Measurements from ENCODE around the gene ENC1. TPM values are rescaled to one million over a fixed set of nuclear protein-coding genes. Genes with fewer than 3 reads are reported as not detected.

ENC1 gene
- total RNA-seq, 2 experiments from 2014 or later, result 2.2 to 3.4 TPM

DNA sequence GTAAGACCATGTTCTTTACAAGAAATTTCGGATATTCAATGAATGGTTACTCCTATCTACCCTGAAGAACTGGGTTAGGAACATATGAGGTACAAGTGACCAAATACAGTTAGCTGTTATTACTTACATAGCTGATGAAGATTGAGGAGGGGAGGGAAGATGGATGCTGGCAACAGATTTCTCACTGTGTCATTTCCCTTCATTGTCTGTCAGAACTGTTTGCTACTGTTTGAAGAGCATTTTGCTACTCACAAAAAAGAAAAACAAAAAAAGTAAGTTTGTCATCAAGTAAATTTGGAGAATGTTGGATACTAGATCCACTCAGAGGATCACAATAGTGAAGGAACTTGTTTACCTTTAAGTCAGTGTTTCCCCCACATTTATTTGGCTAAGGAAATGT is 53.7 kb downstream of the ENC1 start:
- no peak overlapping the region for H3K4me3 Mint-ChIP-seq
- H3K27ac Mint-ChIP-seq, result no peak overlapping the region
- H3K9me3 Mint-ChIP-seq, result no peaks in the 10 kb centered on the region
- peaks cover 4% of the 10 kb centered on the region for H3K4me1 Mint-ChIP-seq
- DNase-seq, result no peak
- CTCF ChIA-PET, result interaction anchor here (0.6 to 1.1 kb wide), 2 partner anchors 11 to 250 kb away, joined by 3 read pairs; no protein-coding TSS in a partner anchor
- POLR2A ChIA-PET, result no interaction called here
- peaks cover 16% of the 10 kb centered on the region for H3K27me3 Mint-ChIP-seq
- H3K36me3 Mint-ChIP-seq (ENCODE audit: low read depth), result no peaks in the 10 kb centered on the region

DNA sequence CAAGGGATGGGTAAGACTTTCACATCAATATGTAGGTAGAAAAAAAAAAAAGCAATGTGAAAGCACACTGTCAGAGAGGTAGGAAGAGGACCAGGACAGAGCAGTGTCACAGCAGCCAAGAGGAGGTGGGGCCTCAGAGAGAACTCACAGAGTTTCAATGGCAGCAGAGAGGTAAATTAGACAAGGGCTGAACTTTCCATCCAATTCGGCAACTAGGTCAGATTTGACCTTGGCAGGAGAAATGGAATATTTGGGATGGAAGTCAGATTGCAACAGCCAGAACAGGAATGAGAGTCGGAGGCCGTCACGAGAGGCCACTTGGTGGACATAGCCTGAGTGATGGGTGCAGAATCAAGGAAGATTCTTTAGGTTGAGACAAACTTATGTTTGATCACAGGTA is 57.7 kb downstream of the ENC1 start:
- Mint-ChIP-seq H3K27ac (no peak overlapping the region), H3K36me3 (ENCODE audit: low read depth) (no peaks in the 10 kb centered on the region), H3K9me3 (no peaks in the 10 kb centered on the region), H3K4me1 (peaks cover 26% of the 10 kb centered on the region), H3K27me3 (peaks cover 6% of the 10 kb centered on the region), H3K4me3 (no peak overlapping the region)
- ChIA-PET CTCF (no interaction called here), POLR2A (no interaction called here)
- no peak for DNase-seq

DNA sequence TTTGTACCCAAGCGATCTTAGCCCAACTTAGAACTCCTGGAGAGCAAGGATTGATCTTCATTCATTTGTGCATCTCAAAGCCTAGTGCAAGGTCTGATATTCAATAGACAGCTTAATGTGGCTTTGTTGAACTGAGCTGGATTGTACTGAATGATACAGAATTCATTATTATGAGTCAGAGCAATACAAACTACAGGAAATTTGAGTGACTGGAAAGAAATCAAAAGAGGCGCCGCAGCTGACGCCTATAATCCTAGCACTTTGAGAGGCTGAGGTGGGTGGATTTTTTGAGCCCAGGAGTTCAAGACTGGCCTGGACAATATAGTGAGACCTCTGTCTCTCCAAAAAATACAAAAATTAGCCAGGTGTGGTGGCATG is 58.6 kb downstream of the ENC1 start:
- no peaks in the 10 kb centered on the region for H3K36me3 Mint-ChIP-seq (ENCODE audit: low read depth)
- POLR2A ChIA-PET, result no interaction called here
- DNase-seq, result no peak
- H3K27me3 Mint-ChIP-seq, result peaks cover 6% of the 10 kb centered on the region
- H3K27ac Mint-ChIP-seq, result no peak overlapping the region
- CTCF ChIA-PET, result no interaction called here
- H3K4me3 Mint-ChIP-seq, result no peak overlapping the region
- H3K4me1 Mint-ChIP-seq, result peaks cover 33% of the 10 kb centered on the region
- H3K9me3 Mint-ChIP-seq, result peaks cover 3% of the 10 kb centered on the region

GRCh38 chr5:74580729-74581109 is 59.8 kb downstream of the ENC1 start:
- H3K9me3 Mint-ChIP-seq, result peaks cover 3% of the 10 kb centered on the region
- H3K27me3 Mint-ChIP-seq, result peaks cover 6% of the 10 kb centered on the region
- H3K4me3 Mint-ChIP-seq, result no peak overlapping the region
- H3K36me3 Mint-ChIP-seq (ENCODE audit: low read depth), result peaks cover 2% of the 10 kb centered on the region
- no peak overlapping the region for H3K27ac Mint-ChIP-seq
- peaks cover 45% of the 10 kb centered on the region for H3K4me1 Mint-ChIP-seq
- no peak for DNase-seq
- ChIA-PET CTCF (interaction anchor here (1.1 kb wide), 1 partner anchor 10 kb away, joined by 3 read pairs; no protein-coding TSS in a partner anchor), POLR2A (no interaction called here)

- Mint-ChIP-seq H3K27ac (peak overlapping the region; percentile 82), H3K9me3 (peaks cover 3% of the 10 kb centered on the region), H3K27me3 (peaks cover 3% of the 10 kb centered on the region), H3K36me3 (ENCODE audit: low read depth) (peaks cover 4% of the 10 kb centered on the region), H3K4me1 (peaks cover 43% of the 10 kb centered on the region), H3K4me3 (peak overlapping the region; percentile 43)
- CTCF ChIA-PET, result interaction anchor here (0.8 kb wide), 1 partner anchor 61 kb away, joined by 4 read pairs; the partner anchor contains the start of gene ENC1
- POLR2A ChIA-PET, result no interaction called here
- DNase-seq, result peak; percentile 74
Measured at GRCh38 chr5:74579215-74579614, 61.3 kb downstream of the ENC1 start.

GRCh38 chr5:74578356-74579044 is 62.0 kb downstream of the ENC1 start:
- no peaks in the 10 kb centered on the region for H3K27me3 Mint-ChIP-seq
- POLR2A ChIA-PET, result no interaction called here
- H3K36me3 Mint-ChIP-seq (ENCODE audit: low read depth), result peaks cover 4% of the 10 kb centered on the region
- peaks cover 43% of the 10 kb centered on the region for H3K4me1 Mint-ChIP-seq
- CTCF ChIA-PET, result no interaction called here
- H3K4me3 Mint-ChIP-seq, result peak overlapping the region; percentile 43
- peaks cover 3% of the 10 kb centered on the region for H3K9me3 Mint-ChIP-seq
- DNase-seq, result no peak
- peak overlapping the region; percentile 82 for H3K27ac Mint-ChIP-seq

Other genes starting within 250 kb of the ENC1 start
- gene HEXB, start 44.5 kb upstream of the ENC1 start, total RNA-seq, result 10 to 100 TPM; 71.4 to 73.3 TPM
- 10 to 100 TPM; 24.0 to 24.3 TPM for gene GFM2, start 126.4 kb upstream of the ENC1 start, total RNA-seq
- gene NSA2, start 126.5 kb upstream of the ENC1 start, total RNA-seq, result 100 to 1,000 TPM; 130 to 160 TPM
- 1 to 10 TPM; 3.1 to 3.6 TPM for gene FAM169A, start 225.7 kb upstream of the ENC1 start, total RNA-seq

Measured in activated CD4-positive, alpha-beta T cell treated with anti-CD3 and anti-CD28 coated beads, Interleukin-2, amount 10 ng/mL, durations not matched to agents 7 days and 5 days (primary cell).